SH-SY5Y (cell line): Measurements from ENCODE around the gene SND1.

Experiments used
- GATA2 ChIP-seq: IDR thresholded peaks from 2 replicates; pipeline ENCODE4 v1.6.1; 2011; ENCODE audit warnings: mild to moderate bottlenecking, low read depth, low read length
- GATA3 ChIP-seq: IDR thresholded peaks from 2 replicates; pipeline ENCODE4 v1.6.1; 2011; ENCODE audit warnings: low read depth, mild to moderate bottlenecking, low read length, moderate library complexity

DNA sequence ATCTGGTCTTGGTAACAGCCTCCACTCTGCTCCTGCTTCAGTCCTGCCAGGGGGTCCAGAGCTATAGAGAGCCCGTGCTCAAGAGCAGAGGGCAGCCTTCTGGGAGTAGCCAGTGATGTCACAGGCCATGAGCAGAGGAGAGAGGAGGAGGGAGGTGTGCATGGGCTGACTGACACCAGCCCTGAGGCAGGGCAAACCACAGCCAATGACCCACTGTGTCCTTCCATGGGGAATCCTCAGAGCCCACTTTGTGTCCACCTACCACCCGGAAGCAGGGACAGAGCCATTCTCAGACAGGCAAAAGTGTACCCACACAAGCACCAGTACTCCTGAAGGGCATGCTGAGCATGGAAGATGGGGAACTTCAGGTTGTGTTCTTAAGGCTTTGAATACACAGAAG lies 34.0 kb upstream of the SND1 start, which contains the start of gene PAX4:
- TF ChIP-seq GATA3 = no peak
- no peak for TF ChIP-seq GATA2
